Adipocyte (in vitro differentiated cells): ENCODE results near the gene MGAT5.

Experiments
- DNase-seq: peaks from one replicate; pipeline ENCODE4 v3.0.0-alpha.2; 2015; ENCODE audit warnings: low read depth
- H3K27me3 ChIP-seq: replicated peaks from 2 replicates; pipeline ENCODE4 v1.7.0; 2013; ENCODE audit warnings: mild to moderate bottlenecking, low read length, moderate library complexity; ENCODE audit not compliant: control insufficient read depth, insufficient read depth
- H3K36me3 ChIP-seq: 2 replicates; pipeline ENCODE4 v1.7.0; 2013; ENCODE audit warnings: low read length, mild to moderate bottlenecking, moderate library complexity; ENCODE audit not compliant: control insufficient read depth, insufficient read depth, severe bottlenecking
- H3K4me1 ChIP-seq: 2 replicates; pipeline ENCODE4 v1.7.0; 2013; ENCODE audit warnings: mild to moderate bottlenecking, low read length, moderate library complexity; ENCODE audit not compliant: control insufficient read depth, insufficient read depth
- H3K4me3 ChIP-seq: 2 replicates; pipeline ENCODE4 v1.7.0; 2013; ENCODE audit warnings: mild to moderate bottlenecking, low read length, moderate library complexity
- H3K9ac ChIP-seq: 2 replicates; pipeline ENCODE4 v1.7.0; 2013; ENCODE audit warnings: mild to moderate bottlenecking, low read length, moderate library complexity
- H3K9me3 ChIP-seq: 2 replicates; pipeline ENCODE4 v1.7.0; 2013; ENCODE audit warnings: mild to moderate bottlenecking, low read length, moderate library complexity; ENCODE audit not compliant: control insufficient read depth

The MGAT5 gene

GRCh38 chr2:134295441-134295840 is 41.6 kb downstream of the MGAT5 start:
- Histone ChIP-seq H3K9me3 (no peaks in the 10 kb centered on the region), H3K4me1 (peaks cover 14% of the 10 kb centered on the region), H3K9ac (no peak overlapping the region), H3K4me3 (no peak overlapping the region), H3K36me3 (no peaks in the 10 kb centered on the region), H3K27me3 (no peaks in the 10 kb centered on the region)
- no peak for DNase-seq

- DNase-seq: no peak
- no peak overlapping the region for H3K4me3 ChIP-seq
- no peaks in the 10 kb centered on the region for H3K27me3 ChIP-seq
- H3K36me3 ChIP-seq: no peaks in the 10 kb centered on the region
- H3K9ac ChIP-seq: no peak overlapping the region
- H3K4me1 ChIP-seq: peaks cover 19% of the 10 kb centered on the region
- H3K9me3 ChIP-seq: no peaks in the 10 kb centered on the region
These were observed 42.4 kb downstream of the MGAT5 start for GRCh38 chr2:134296301-134296700.

GRCh38 chr2:134299334-134299733 is 45.5 kb downstream of the MGAT5 start:
- no peak overlapping the region for H3K4me3 ChIP-seq
- no peaks in the 10 kb centered on the region for H3K36me3 ChIP-seq
- DNase-seq: no peak
- H3K9ac ChIP-seq: no peak overlapping the region
- no peaks in the 10 kb centered on the region for H3K9me3 ChIP-seq
- no peaks in the 10 kb centered on the region for H3K27me3 ChIP-seq
- H3K4me1 ChIP-seq: peaks cover 28% of the 10 kb centered on the region

- no peaks in the 10 kb centered on the region for H3K27me3 ChIP-seq
- no peaks in the 10 kb centered on the region for H3K36me3 ChIP-seq
- H3K9ac ChIP-seq: no peak overlapping the region
- no peaks in the 10 kb centered on the region for H3K9me3 ChIP-seq
- DNase-seq: no peak
- peaks cover 21% of the 10 kb centered on the region for H3K4me1 ChIP-seq
- H3K4me3 ChIP-seq: no peak overlapping the region
These were observed 46.7 kb downstream of the MGAT5 start for GRCh38 chr2:134300585-134300984.

GRCh38 chr2:134301099-134301927 is 47.4 kb downstream of the MGAT5 start:
- peaks cover 14% of the 10 kb centered on the region for H3K4me1 ChIP-seq
- peak; percentile 29 for DNase-seq
- no peaks in the 10 kb centered on the region for H3K27me3 ChIP-seq
- H3K9ac ChIP-seq: peak overlapping the region; percentile 13
- H3K9me3 ChIP-seq: no peaks in the 10 kb centered on the region
- H3K4me3 ChIP-seq: peak overlapping the region; percentile 58
- no peaks in the 10 kb centered on the region for H3K36me3 ChIP-seq

GRCh38 chr2:134301928-134302260 is 48.0 kb downstream of the MGAT5 start:
- Histone ChIP-seq H3K9ac (no peak overlapping the region), H3K9me3 (no peaks in the 10 kb centered on the region), H3K27me3 (no peaks in the 10 kb centered on the region), H3K4me3 (peak overlapping the region; percentile 58), H3K4me1 (peaks cover 14% of the 10 kb centered on the region), H3K36me3 (no peaks in the 10 kb centered on the region)
- no peak for DNase-seq

GRCh38 chr2:134304394-134305108 is 50.7 kb downstream of the MGAT5 start:
- Histone ChIP-seq H3K9me3 (no peaks in the 10 kb centered on the region), H3K4me3 (no peak overlapping the region), H3K27me3 (no peaks in the 10 kb centered on the region)

GRCh38 chr2:134305109-134305491 is 51.2 kb downstream of the MGAT5 start:
- no peaks in the 10 kb centered on the region for H3K9me3 ChIP-seq
- no peaks in the 10 kb centered on the region for H3K27me3 ChIP-seq
- DNase-seq: no peak
- peaks cover 14% of the 10 kb centered on the region for H3K4me1 ChIP-seq
- H3K36me3 ChIP-seq: no peaks in the 10 kb centered on the region
- H3K4me3 ChIP-seq: no peak overlapping the region
- H3K9ac ChIP-seq: no peak overlapping the region

More at GRCh38 chr2:134304394-134305108, 50.7 kb downstream of the MGAT5 start:
- Histone ChIP-seq H3K9ac (no peak overlapping the region), H3K36me3 (no peaks in the 10 kb centered on the region), H3K4me1 (peaks cover 14% of the 10 kb centered on the region)
- DNase-seq: no peak

- no peaks in the 10 kb centered on the region for H3K36me3 ChIP-seq
- H3K9me3 ChIP-seq: no peaks in the 10 kb centered on the region
- H3K9ac ChIP-seq: no peak overlapping the region
- H3K4me3 ChIP-seq: no peak overlapping the region
- DNase-seq: no peak
- H3K27me3 ChIP-seq: no peaks in the 10 kb centered on the region
- peaks cover 9% of the 10 kb centered on the region for H3K4me1 ChIP-seq
These were observed 52.6 kb downstream of the MGAT5 start for GRCh38 chr2:134306521-134306920.

- Histone ChIP-seq H3K27me3 (no peaks in the 10 kb centered on the region), H3K4me1 (peaks cover 3% of the 10 kb centered on the region), H3K9me3 (no peaks in the 10 kb centered on the region), H3K36me3 (no peaks in the 10 kb centered on the region), H3K9ac (no peak overlapping the region), H3K4me3 (no peak overlapping the region)
- no peak for DNase-seq
These were observed 53.5 kb downstream of the MGAT5 start for GRCh38 chr2:134307334-134307733.

GRCh38 chr2:134308474-134309385 is 54.9 kb downstream of the MGAT5 start:
- Histone ChIP-seq H3K27me3 (no peaks in the 10 kb centered on the region), H3K9ac (no peak overlapping the region), H3K4me3 (no peak overlapping the region), H3K9me3 (no peaks in the 10 kb centered on the region), H3K4me1 (peaks cover 3% of the 10 kb centered on the region), H3K36me3 (no peaks in the 10 kb centered on the region)
- no peak for DNase-seq
